ENCODE results near the gene ADAMTS19. TPM values are rescaled to one million over a fixed set of nuclear protein-coding genes. Genes with fewer than 3 reads are reported as not detected.
A peak's percentile ranks its signal among the peaks of the same experiment; 100 is the strongest.

The ADAMTS19 gene, protein sequence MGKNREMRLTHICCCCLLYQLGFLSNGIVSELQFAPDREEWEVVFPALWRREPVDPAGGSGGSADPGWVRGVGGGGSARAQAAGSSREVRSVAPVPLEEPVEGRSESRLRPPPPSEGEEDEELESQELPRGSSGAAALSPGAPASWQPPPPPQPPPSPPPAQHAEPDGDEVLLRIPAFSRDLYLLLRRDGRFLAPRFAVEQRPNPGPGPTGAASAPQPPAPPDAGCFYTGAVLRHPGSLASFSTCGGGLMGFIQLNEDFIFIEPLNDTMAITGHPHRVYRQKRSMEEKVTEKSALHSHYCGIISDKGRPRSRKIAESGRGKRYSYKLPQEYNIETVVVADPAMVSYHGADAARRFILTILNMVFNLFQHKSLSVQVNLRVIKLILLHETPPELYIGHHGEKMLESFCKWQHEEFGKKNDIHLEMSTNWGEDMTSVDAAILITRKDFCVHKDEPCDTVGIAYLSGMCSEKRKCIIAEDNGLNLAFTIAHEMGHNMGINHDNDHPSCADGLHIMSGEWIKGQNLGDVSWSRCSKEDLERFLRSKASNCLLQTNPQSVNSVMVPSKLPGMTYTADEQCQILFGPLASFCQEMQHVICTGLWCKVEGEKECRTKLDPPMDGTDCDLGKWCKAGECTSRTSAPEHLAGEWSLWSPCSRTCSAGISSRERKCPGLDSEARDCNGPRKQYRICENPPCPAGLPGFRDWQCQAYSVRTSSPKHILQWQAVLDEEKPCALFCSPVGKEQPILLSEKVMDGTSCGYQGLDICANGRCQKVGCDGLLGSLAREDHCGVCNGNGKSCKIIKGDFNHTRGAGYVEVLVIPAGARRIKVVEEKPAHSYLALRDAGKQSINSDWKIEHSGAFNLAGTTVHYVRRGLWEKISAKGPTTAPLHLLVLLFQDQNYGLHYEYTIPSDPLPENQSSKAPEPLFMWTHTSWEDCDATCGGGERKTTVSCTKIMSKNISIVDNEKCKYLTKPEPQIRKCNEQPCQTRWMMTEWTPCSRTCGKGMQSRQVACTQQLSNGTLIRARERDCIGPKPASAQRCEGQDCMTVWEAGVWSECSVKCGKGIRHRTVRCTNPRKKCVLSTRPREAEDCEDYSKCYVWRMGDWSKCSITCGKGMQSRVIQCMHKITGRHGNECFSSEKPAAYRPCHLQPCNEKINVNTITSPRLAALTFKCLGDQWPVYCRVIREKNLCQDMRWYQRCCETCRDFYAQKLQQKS
- total RNA-seq, result under 0.01 and 0.13 TPM in 2 replicates

DNA sequence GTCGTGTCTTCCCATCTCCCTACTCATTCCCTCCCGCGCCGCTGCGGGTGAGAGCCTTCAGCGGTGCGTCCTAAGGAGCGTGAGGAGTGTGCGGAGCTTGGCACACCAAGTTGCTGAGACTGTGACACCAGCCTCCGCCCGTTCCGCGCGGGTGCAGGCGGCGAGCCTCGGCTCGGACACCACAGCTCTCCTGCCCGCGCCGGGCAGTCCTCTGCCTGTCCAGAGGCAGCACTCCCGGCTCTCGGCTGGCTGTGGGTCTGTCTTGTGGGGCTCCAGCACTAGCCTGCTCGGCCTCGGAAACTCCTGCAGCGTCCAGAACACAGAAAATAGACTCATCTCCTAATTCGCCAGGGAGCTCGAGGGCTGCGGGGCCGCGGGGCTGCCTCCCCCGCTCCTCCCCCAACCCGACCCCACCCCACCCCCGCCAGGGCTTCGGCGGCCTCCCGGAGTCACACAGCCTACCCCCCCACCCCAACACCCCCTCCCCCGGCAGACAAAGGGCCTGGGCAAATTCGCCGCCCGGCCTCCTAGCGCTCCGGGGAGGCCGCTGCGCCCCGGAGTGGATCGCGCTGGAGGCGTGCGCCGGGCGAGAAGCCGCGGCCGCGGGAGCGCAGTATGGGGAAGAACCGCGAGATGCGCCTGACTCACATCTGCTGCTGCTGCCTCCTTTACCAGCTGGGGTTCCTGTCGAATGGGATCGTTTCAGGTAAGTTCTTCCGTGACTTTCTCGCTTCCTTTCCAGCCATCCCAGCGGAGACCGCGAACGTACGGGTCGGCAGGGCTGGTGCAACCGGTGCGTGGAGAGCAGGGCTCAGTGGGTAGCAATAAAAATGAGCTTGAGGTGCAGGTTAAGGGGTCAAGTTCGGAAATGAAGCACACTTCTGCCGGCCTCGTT lies at the start of gene ADAMTS19:
ADAMTS19 (plus strand) TSS at position 522 of the 895 bp plus-strand sequence; CDS start at position 616, 94 bp downstream.
- H3K27me3 ChIP-seq (ENCODE audit: control insufficient read depth, insufficient read depth, low read length), result peaks cover 3% of the 10 kb centered on the region
- TF ChIP-seq, protein P1, sequence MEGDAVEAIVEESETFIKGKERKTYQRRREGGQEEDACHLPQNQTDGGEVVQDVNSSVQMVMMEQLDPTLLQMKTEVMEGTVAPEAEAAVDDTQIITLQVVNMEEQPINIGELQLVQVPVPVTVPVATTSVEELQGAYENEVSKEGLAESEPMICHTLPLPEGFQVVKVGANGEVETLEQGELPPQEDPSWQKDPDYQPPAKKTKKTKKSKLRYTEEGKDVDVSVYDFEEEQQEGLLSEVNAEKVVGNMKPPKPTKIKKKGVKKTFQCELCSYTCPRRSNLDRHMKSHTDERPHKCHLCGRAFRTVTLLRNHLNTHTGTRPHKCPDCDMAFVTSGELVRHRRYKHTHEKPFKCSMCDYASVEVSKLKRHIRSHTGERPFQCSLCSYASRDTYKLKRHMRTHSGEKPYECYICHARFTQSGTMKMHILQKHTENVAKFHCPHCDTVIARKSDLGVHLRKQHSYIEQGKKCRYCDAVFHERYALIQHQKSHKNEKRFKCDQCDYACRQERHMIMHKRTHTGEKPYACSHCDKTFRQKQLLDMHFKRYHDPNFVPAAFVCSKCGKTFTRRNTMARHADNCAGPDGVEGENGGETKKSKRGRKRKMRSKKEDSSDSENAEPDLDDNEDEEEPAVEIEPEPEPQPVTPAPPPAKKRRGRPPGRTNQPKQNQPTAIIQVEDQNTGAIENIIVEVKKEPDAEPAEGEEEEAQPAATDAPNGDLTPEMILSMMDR (IDR thresholded peaks at IDR 0.05; ENCODE audit: insufficient read depth, low read length, severe bottlenecking), result no peak
- peak within 1 kb of the TSS; percentile 23 for H3K4me3 ChIP-seq (ENCODE audit: low read depth, low read length)
- H3K36me3 ChIP-seq (ENCODE audit: control insufficient read depth, insufficient read depth, low read length), result no peaks in the 10 kb centered on the region
- FAIRE-seq (no peak), DNase-seq (ENCODE audit: low read depth) (peak; percentile 70)

DNA sequence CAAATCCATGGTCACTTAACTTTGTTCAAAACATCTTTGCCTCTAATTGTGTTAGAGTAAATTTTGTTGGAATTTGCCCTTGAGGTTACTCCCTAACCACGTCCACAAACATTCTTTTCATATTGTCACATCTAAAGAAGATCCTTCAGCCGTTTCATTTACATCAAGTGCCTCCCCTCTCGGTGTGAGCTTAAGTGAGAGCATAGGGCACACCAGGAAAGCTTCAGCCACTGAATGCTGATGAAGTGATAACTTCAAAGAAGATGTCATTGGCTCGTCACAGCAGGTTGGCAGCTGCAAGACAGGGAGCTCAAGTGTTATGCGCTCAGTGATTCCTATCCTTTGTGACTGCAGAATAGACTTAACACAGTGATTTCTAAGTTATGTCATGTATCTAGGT lies 49.6 kb upstream of the ADAMTS19 start:
- H3K4me3 ChIP-seq (ENCODE audit: low read depth, low read length), result no peak overlapping the region
- TF ChIP-seq, protein P1 (IDR thresholded peaks at IDR 0.05; ENCODE audit: insufficient read depth, low read length, severe bottlenecking), result no peak
- no peak for FAIRE-seq

DNA sequence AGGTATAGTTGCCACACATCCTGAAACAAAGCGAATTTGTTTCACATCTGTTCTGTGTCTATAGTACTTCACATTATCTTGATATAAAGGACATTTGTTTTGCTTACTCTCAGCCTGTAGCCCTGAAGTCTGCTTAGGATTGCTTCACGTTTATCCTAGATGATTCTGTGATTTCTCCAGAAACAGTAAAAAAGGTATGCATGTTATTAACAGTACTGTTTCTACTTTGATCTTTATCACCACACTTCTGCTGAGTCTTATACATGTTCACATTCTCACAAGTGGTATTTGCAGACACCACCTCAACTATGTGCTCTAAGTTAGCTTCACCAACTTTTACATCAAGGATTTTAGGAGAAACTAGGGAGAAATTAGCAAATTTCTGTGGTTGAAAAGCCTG lies 47.4 kb upstream of the ADAMTS19 start:
- TF ChIP-seq, protein P1 (IDR thresholded peaks at IDR 0.05; ENCODE audit: insufficient read depth, low read length, severe bottlenecking), result no peak
- FAIRE-seq, result no peak
- Histone ChIP-seq H3K36me3 (ENCODE audit: control insufficient read depth, insufficient read depth, low read length) (no peaks in the 10 kb centered on the region), H3K4me3 (ENCODE audit: low read depth, low read length) (no peak overlapping the region), H3K27me3 (ENCODE audit: control insufficient read depth, insufficient read depth, low read length) (no peaks in the 10 kb centered on the region)
- no peak for DNase-seq (ENCODE audit: low read depth)

More for the DNA sequence above, 49.6 kb upstream of the ADAMTS19 start:
- DNase-seq (ENCODE audit: low read depth), result no peak
- Histone ChIP-seq H3K27me3 (ENCODE audit: control insufficient read depth, insufficient read depth, low read length) (no peaks in the 10 kb centered on the region), H3K36me3 (ENCODE audit: control insufficient read depth, insufficient read depth, low read length) (no peaks in the 10 kb centered on the region)

DNA sequence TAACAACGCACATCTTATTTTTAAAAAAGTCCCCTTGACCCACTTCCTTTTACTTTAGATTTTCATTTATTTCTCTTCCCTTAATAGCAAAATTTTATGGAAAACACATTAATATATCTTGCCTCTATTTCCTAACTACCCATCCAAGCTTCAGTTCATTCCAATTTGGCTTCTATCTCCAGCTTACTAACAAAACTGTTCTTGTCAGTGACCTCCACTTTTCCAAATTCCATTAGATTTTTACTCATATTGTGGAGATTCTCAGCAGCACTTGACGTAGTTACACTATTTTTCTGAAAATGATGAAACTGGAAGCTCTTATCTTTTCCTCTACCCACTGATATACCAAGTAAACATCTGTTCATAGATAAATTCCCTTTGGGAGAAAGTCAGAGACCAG lies 46.5 kb upstream of the ADAMTS19 start:
- FAIRE-seq (no peak), DNase-seq (ENCODE audit: low read depth) (no peak)
- no peak overlapping the region for H3K4me3 ChIP-seq (ENCODE audit: low read depth, low read length)
- TF ChIP-seq, protein P1 (IDR thresholded peaks at IDR 0.05; ENCODE audit: insufficient read depth, low read length, severe bottlenecking), result no peak
- no peaks in the 10 kb centered on the region for H3K27me3 ChIP-seq (ENCODE audit: control insufficient read depth, insufficient read depth, low read length)
- no peaks in the 10 kb centered on the region for H3K36me3 ChIP-seq (ENCODE audit: control insufficient read depth, insufficient read depth, low read length)

DNA sequence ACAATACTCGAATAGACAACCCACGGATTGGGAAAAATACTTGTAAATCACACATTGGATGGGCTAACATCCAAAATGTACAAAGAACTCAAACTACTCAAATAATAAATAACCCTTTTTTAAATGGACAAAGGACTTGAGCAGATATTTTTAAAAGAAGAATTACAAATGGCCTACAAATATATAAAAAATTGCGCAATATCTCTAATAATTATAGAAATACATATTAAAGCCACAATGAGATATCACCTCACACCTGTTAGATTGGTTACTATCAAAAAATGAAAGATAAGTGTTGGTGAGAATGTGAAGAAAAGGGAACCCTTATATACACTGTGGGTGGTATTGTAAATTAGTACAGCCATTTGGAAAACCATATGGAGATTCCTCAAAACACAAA lies 40.8 kb upstream of the ADAMTS19 start:
- H3K4me3 ChIP-seq (ENCODE audit: low read depth, low read length), result no peak overlapping the region
- peaks cover 2% of the 10 kb centered on the region for H3K27me3 ChIP-seq (ENCODE audit: control insufficient read depth, insufficient read depth, low read length)
- H3K36me3 ChIP-seq (ENCODE audit: control insufficient read depth, insufficient read depth, low read length), result no peaks in the 10 kb centered on the region
- no peak for FAIRE-seq
- no peak for DNase-seq (ENCODE audit: low read depth)
- TF ChIP-seq, protein P1 (IDR thresholded peaks at IDR 0.05; ENCODE audit: insufficient read depth, low read length, severe bottlenecking), result no peak

Data from bronchial epithelial cell (primary cell).